HG03571 (cell line): ENCODE measurements around the gene SCPEP1.
A peak's percentile ranks its signal among the peaks of the same experiment; 100 is the strongest.
"Not testable (repeated sequence)": the region's sequence is repeated elsewhere in the genome, so short reads cannot be mapped to it uniquely, and the experiment has no call there.

Source experiments
- ATAC-seq: cut with Tn5 transposase; IDR thresholded peaks from one replicate; pipeline ENCODE4 v1.9.1; 2021; ENCODE audit not compliant: unreplicated experiment

The SCPEP1 gene

DNA sequence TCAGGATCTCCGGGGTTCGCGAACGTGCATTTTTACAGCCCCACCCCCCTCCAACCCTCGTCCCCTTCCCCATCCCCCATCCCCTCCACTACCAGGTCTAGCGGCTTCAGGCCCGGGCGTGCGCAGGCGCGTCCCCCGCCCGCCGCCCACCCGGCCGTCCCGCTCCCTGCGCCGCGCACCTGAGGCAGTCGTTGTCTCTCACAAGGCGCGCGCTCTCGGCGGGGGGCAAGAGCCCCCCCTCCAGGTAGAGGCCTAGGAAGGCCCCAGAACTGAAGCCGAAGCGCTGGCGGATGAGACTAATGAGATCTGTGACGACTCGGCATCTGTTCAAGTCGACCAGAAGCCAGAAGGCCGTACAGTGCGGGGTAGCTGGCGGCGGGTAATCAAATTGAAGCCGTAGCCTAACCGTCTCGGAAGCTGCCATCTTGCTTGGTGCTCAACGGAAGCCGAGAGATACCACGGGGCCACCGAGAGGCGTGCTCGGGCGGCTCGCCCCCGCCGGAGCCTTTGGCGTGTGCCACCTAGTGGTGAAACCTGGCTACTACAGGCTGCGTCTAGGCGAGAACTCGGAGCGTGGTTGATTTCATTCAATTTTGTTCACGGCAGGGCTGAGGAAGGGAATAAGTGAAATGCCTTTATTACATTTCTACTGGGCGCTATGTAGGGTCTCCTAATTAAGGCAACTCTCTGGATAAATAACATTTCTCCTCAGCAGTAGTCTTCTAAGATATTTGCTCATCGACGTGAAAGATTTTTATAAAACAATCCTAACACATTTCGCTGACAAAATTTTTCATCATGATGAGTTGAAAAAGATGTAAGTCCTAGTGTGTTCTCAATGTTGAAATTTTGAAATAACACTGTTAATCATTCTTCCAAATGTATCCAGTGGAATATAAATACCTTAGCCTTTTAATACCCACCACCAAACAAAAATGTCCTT lies 17.1 kb upstream of the SCPEP1 start, which contains the start of gene COIL:
COIL (minus strand) TSS at position 455 of the 943 bp plus-strand sequence; CDS start at position 424, 31 bp downstream.
- peak; percentile 92 for ATAC-seq

DNA sequence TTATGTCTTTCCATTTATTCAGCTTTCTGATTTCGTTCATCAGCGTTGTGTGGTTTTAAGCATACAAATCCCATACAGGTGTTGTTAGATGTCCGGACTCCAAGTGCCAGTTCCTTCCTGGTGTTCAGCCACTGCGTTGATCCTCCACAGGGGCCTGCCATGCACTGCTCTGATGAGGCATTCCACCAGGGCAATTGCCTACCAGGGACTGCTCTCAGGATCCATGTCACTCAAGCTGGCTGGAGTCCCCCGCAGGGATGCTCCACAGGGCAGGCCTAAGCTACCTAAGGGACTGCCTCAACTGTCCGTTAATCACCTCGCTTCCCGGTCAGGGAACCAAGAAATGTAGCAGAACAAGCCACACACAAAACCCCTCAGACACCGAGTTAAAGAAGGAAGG lies 12.7 kb upstream of the SCPEP1 start:
- ATAC-seq = not testable (repeated sequence)

DNA sequence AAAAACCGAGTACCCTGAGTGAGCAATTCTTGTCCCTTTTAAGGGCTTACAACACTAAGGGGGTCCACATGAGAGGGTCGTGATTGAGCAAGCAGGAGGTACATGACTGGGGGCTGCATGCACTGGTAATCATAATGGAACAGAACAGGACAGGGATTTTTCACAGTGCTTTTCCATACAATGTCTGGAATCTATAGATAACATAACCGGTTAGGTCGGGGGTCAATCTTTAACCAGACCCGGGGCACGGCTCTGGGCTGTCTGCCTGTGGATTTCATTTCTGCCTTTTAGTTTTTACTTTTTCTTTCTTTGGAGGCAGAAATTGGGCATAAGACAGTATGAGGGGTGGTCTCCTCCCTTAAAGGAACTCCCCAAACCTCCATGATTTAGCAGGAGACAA lies 12.2 kb upstream of the SCPEP1 start:
- ATAC-seq = not testable (repeated sequence)

DNA sequence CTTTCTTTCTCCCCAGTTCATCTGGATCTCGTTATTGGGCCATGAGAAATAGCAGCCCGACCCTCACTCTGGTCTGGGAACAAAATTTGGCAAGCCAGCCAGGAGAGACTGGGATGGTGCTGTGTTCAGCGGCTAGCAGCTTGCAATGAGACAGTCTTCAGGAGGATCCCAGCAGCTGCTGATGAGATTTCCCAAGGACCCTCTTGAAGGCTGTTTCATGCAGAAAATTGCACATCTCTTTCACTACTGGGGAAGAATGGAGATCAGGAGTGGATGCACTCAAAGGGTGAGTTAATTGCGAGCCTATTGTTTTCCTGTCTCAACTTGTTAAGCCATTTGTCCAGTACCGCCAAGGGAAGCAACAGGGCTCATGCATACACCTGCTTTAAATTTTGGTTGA lies 11.6 kb upstream of the SCPEP1 start:
- no peak for ATAC-seq

DNA sequence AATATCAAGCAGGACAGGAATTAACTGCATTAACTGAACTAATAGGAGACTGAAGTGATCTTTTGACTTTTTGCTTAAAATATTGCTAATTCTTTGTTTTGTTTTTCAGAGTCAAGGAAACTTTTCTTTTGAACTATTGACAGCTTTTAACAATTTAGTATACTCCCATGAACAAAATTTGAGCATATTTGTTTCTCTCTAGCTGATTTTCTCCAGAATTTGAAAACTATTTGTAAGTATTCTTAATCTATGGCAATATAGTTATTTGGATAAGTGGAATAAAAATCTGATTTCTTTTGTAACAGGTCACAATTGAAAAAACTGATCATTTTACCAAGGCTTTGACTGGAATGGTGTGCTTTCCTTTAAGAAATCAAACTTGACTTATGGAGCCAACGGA lies 7.0 kb upstream of the SCPEP1 start:
- no peak for ATAC-seq

DNA sequence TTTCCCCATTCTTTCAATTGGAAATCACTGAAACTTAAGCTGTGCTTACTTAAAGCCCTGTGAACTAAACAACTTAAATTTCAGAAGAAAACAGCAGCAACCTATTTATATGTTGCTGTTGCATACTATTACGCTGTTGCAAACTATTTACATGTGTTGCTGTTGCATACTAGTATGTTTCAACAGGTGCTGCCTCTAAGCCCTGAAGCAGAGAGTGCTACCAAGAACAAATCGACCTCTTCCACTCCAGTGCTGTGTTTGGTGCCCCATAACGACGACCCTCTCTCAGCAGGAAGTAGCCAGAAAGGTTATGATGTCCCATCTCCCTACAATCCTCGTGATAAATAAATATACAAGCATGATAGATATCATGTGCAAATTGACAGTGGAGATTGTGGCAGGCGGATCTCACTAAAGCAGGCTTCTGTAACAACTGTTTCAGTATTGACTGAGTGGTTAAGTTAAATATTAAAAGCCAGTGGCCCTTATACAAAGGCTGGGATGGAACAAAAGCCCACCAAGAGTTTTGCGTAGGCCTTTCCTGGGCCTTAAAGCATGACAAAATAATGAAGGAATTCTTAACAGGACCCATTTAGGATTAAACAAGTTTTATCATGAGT lies 5.7 kb upstream of the SCPEP1 start:
- no peak for ATAC-seq

DNA sequence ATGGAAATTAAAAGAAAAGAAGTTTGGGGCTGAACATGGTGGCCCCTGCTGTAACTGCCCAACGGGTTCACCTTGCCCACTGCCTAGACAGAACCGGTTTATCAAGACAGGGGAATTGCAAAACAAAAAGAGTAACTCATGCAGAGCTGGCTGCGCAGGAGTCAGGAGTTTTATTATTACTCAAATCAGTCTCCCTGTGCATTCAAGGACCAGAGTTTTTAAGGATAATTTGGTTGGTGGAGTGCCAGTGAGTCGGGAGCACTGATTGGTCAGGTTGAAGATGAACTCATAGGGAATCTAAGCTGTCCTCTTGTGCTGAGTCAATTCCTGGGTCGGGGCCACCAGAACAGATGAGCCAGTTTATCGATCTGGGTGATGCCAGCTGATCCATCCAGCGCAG lies 4.4 kb upstream of the SCPEP1 start:
- no peak for ATAC-seq

DNA sequence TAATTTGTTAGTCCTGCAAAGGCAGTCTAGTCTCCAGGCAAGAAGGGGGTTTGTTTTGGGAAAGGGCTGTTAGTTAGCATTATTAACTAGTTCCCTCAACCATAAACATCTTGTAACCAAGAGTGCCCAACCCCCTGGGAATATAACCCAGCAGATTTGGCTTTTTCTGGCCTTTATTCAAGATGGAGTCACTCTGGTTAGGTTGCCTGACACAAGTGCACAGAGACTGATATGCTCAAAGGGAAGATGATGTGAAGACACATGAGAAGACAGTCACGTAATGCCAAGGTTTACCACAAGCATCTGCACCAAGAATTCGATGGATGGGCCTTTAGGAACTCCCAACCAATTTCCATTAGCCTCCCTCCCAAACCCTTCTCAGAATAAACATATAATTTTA lies 3.9 kb upstream of the SCPEP1 start:
- no peak for ATAC-seq

DNA sequence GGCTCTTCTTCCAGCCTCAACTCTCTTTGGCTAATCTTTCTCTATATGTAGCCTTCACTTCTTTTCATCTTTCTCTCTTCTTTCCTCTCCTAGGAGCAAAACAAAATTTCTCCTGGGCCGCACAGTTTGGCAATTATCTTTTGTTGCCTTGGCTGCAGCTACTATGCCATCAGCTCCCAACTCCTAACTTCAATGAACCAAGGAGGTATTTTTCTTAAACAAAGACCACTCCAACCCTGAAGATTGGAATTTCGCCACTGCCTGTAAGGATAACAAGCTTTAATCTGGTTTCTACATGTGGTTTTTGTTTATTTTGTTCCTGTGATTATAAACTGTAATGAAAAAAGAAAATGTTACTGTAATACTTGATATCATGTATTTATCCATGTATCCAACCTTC lies 2.3 kb upstream of the SCPEP1 start:
- no peak for ATAC-seq

DNA sequence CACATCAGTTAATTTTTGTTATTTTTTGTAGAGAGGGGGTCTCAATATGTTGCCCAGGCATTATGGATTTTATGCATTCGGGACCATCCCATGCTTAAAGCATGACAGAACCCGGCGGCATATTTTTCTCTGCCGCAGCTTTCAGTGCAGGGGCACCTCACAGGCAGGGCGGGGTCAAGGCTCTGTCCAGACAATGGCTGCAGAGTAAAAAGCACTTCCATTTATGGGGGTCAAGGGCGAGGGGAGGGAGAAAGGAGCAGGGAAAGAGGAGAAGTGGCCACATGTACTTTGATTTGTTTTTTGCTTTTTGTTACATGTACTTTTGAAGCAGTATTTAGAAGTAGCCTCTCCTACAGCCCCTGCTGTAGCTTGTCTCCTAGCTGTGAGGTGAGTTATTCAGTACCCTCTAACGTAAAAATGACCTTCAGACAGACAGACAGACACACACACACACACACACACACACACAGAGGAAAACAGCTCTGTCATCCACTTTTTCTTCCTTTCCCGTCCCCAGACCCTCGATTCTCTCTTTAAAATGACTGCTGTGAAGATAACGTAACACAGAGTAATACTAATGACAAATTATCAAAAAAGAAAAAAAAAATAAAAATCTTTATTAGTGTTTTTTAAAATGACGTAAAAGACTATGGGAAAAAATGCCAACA lies 856 bp upstream of the SCPEP1 start:
- no peak for ATAC-seq

DNA sequence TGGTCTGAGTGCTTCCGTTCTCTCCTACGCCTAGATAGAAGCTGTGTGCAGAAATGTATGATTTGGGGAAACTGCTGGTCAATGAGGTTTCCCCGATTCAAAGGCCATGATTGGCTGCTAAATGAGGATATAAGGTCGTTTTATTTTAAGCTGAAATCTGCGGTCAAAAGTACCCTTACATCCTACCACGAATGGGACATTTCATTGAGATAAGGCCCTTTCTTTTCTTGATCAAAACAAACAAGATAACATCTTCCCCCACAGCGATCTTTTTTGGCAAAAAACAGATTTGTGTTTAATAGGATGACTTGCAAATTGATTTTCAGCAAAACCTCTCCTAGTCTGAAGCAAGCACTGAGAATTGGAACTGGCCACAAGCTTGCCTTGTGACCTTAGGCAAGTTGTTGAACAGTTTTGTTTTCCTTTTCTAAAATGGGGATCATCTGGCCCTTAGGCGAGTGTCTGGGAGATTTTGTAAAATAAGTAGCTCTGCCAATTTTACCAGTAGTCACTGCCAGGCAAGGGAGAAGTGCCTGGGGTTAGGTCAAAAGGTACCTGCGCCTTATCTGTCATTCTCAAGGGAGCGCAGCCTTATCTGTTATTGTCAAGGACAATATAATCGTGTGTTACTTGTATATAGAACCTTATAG lies 635 bp downstream of the SCPEP1 start:
- peak; percentile 26 for ATAC-seq

DNA sequence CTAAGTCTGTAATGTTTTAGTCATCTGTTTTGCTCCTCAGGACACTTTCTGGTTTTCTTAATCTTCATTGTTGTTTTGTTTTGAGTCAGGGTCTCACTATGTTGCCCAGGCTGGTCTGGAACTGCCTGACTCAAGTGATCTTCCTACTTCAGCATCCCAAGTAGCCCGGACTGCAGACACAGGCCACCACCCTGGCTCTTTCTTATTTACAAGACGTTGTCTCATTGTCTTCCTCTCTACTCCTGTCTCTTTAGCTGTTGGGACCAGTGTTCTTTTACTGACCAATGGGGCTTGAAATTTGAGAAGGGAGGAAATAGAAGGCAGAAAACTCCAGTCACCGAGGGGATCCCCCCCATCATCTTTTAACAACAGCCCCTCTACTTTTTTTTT lies 1.2 kb downstream of the SCPEP1 start:
- peak; percentile 12 for ATAC-seq

DNA sequence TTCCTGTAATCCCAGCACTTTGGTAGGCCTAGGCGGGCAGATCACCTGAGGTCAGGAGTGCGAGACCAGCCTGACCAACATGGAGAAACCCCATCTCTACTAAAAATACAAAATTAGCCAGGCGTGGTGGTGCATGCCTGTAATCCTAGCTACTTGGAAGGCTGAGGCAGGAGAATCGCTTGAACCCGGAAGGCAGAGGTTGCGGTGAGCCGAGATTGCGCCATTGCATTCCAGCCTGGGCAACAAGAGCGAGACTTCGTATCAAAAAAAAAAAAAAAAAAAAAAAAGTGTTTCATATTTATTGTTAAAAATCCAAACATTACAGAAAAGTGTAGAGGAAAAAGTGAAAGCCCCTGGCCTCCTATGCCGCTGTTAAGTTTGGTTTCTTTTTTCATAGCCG lies 2.6 kb downstream of the SCPEP1 start:
- not testable (repeated sequence) for ATAC-seq

DNA sequence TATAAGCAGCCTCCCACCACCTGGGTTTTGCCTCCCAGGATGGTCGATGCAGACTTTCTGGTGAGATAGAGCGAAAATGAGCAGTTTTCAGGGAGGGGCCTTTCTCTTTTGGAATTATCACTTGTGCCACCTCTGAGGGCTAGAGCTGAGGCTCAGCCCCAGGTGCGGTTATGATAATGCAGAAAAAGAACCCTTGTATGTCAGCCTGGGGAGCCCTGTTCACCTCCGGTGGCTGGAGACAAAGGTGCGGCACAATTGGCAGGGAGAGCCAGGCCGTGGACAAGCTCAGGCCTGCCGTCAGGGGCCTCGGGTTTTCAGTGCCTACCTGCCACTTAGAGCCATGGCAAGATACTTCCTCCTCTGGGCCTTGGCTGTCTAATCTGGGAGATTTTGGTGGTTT lies 4.4 kb downstream of the SCPEP1 start:
- no peak for ATAC-seq

DNA sequence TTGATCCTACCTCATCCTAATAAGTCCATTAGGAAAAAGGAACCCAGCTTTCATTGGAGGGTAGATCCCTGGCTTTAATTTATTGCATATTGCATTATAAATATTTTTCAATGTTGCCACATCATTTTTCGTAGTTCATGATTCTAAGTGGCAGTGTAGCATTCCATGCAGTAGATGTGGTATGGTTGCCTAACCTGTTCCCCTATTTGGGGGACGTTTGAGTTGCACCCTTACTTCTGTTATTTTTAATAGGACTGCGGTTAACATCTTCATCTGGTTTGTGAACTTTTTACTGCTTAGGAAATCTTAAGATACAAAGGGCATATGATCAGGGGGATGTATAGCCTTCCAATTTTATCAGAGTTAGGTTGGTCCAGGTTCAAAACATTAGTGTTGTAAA lies 5.4 kb downstream of the SCPEP1 start:
- ATAC-seq = no peak

DNA sequence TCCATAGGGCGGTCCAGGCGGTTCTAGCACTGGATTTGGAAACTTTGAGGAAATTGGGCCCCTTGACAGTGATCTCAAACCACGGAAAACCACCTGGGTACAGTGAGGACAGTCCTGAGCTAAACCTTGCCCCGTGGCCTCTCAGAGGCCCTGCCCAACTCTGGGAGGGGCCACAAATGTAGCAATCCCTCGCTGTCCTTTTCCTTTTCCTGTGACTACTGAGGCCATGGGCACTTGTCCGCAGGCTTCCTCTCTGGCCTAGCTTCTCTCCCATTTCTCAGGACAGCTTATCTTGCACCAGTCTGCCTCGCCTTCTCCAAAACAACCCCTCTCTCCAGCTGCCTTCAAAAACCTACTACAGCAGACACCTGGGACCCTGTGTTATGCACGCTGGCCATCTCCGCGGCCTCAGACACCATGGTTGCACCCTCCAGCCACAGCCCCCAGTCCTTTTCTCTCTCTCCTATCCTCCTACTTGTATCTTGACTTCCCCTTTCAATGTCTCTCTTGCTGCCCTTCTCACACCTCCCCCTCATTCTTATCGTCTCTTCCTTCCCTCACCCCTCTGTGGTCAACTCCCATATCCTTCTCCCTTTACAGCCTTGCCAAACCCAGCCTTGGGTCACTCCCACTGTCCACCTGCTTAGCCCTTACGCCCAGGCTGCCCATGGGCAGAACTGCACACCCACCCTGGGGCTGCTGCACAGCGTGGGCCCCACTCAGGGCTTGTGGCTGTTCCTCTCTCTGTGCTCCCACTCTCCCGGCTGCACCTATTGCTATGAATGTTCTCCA lies 7.6 kb downstream of the SCPEP1 start:
- ATAC-seq = no peak

DNA sequence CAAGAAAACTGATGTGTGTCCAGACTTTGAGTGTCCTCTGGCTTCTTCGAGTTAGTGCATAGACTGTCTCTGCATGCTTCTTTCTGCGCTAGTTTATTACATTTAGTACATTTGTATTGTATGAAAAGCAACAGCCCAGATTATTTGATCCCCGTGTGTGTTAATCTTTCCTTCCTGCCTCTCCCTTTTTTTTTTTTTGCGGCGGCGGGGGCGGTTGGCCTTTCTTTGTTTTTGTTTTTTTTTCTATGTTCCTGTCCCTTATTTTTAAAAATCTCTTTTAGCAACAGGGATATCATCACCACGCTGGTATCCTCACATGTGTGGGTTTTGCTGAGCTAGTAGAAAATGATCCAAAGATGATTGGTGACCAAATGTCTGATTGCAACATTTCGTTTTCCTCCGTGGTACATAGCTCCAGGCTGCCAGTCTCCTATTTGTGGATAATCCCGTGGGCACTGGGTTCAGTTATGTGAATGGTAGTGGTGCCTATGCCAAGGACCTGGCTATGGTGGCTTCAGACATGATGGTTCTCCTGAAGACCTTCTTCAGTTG lies 9.4 kb downstream of the SCPEP1 start:
- ATAC-seq = no peak

DNA sequence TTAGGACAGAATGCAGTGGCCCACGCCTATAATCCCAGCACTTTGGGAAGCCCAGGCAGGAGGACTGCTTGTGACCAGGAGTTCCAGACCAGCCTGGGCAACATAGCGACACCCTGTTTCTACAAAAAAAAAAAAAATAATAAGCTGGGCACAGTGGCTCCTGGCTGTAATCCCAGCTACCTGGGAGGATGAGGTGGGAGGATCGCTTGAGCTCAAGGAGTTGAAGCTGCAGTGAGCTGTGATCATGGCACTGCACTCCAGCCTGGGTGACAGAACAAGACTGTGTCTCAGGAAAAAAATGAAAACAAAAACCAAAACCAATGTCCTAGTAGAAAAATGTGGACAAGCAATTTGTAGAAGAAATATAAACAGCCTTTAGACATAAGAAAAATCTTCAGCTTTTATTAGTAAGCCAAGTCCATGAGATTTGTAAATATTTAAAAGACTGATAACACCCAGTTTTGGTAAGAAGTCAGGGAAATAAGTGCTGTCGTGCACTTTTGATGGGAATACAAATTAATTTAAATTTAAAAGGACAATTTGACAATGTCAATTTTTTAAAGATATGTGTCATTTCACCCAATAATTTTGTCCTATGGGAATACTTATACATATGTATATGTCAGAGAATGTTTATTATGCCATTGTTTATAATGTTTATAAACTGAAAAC lies 11.1 kb downstream of the SCPEP1 start:
- ATAC-seq = no peak

DNA sequence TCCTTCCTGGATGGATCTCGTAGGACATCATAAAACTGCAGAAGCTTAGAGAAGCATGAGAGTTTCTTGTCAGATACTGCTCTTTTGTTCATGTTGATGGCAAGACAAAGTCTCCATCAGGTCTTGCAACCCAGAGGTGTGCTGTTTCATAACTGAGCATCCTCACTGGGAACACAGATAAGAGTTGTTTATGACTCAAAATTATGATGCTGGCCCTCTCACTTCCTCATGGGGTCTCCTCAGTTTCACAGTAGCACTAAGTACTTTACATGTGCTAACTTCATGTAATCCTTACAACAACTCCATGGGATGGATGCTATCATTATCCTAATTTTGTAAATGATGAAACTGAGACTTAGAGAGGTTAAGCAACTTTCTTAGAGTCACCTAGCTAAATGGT lies 14.4 kb downstream of the SCPEP1 start:
- no peak for ATAC-seq
